DMS114 treated with DMSO at 0.1 percent for 48 hours (cell line): ENCODE data around the gene OPCML.

Experiments used
- DNase-seq: peaks from one replicate; lab custom pipeline; 2025; ENCODE audit not compliant: unreplicated experiment; lab: John Stamatoyannopoulos, UW

Gene OPCML

GRCh38 chr11:133541021-133541719 is 8.9 kb upstream of the OPCML start:
- DNase-seq, result no peak

DNA sequence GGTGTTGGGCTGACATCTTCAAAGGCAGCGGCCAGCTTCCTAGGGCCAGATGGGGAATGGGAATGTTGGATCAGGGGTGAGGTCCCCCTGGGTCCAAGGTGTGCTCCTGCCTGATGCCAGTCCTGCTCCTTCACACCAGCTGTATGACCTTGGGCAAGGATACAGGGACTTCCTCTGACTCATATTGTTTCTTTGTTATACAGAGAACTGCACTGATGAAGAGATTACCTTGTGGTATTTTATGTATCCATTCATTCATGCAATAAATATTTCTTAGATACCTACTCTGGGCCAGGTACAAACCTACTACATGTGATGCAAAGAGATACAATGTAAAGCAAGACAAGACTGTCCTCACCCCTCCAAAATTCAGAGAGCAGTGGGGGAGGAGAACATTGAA is 3.9 kb upstream of the OPCML start:
- no peak for DNase-seq

DNA sequence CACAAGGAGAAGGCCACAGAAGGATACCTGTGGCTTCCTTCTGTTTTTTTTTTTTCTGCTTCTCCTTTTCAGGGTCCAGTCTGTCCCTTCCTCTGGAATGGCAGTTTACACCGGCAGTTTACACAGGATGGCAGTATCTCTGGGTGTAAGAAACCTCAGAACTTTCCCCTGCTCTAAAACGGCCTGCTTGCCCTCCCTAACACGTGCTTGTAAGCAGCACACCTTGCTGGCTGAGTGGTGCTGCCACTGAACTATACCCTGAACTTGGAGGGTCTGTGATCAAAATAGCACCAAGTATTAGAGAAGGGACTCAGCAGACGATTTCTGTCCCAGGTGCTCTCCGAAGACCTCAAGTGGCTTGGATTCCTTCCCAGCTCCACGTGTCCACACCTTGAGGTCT is 904 bp upstream of the OPCML start:
- DNase-seq, result no peak

- no peak for DNase-seq
These were observed 843 bp downstream of the OPCML start for GRCh38 chr11:133531458-133531857.

- DNase-seq, result no peak
These were observed 1.8 kb downstream of the OPCML start for GRCh38 chr11:133530501-133530835.

DNA sequence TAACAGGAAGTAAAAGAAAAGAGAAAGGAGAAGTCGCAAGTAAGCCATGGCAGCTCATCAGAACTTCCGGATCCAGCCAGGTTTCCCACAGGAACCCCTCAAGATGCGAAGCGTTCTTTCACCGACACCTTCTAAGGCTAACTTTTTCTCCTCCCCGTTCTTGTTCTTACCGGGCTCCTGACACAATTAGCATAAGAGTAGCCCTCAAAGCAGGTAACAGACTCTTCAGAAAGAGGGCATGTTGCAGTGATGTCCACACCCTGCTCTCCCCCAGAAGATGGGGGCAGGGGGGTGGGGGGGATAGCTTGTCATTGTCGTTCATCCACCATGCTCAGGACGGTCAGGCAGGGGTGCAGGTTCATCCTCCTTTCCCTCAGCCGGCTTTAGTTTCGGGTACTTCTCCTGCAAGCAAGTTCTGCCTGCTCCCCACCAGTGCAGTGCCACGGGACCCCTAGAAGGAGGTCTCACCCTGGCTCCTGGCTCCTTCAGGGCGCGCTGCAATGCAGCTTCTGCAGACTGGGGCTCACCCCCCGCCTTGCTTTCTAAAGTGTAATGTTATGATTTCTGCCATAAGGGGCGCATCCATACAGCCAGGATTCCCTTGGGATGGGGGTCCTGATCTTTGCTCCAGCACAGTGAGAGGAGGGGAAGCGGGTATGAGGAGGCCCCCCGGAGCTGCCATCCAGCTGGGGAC is 2.3 kb downstream of the OPCML start:
- no peak for DNase-seq

GRCh38 chr11:133526790-133527189 is 5.5 kb downstream of the OPCML start:
- no peak for DNase-seq

DNA sequence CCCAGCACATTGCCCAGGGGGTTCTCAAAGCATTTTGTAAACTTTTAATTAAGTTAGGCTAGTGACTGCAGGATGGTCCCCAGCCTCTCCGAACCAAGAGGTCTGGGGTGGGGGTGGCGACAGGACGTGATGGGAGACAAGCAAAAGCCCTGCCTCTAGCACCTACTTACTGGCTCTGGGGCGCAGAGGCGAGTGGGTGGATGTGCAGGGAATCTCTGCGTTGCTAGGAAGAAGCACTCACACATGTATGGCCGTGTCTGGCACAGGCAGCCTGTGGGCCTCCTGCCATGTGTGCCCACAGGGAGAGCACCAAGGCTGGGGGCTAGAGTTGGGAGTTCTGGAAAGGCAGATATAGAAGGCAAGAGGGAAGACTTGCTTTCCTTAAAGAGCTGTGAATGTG is 6.3 kb downstream of the OPCML start:
- no peak for DNase-seq

DNA sequence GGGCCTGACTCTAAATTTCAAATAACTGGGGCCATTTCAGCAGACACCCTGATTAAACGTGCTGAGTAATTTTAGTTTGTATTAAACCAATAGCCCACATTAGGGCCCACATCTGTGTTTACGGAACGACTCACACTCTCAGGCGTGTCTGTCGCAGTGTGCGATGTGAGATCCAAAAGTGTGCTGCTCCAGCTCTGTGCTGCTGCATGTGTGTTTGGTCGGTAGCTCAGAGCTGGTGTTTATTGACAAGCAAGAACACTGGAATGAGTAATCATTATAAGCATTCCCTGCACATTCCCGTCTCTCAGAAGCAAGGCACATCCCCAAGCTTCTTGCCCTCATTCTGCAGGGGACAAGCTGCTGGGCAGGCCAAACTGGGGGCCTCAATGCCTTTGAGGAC is 7.8 kb downstream of the OPCML start:
- DNase-seq, result no peak

GRCh38 chr11:133522344-133522743 is 10.0 kb downstream of the OPCML start:
- no peak for DNase-seq

DNA sequence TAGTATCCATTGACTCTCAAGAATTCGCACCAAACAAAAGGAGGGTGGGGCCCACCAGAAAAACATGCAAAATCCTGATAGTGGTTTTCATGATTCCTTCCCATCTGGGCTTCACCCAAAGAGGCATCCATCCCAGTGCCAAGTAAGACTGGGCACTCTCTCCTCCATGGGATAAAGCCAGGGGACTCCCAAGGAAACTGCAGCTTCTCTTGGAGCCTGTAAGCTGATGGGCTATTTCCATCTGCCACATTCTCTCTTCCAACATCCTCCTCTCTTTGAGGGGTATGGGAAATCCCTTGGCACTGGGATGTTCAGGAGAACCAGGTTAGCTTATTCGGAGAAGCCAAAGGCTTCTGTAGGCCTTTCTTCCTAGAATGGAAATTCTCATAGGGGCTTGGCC is 10.8 kb downstream of the OPCML start:
- DNase-seq, result no peak

GRCh38 chr11:133520707-133521106 is 11.6 kb downstream of the OPCML start:
- no peak for DNase-seq

GRCh38 chr11:133519560-133519959 is 12.7 kb downstream of the OPCML start:
- DNase-seq, result no peak

- no peak for DNase-seq
These were observed 13.5 kb downstream of the OPCML start for GRCh38 chr11:133518702-133519264.

DNA sequence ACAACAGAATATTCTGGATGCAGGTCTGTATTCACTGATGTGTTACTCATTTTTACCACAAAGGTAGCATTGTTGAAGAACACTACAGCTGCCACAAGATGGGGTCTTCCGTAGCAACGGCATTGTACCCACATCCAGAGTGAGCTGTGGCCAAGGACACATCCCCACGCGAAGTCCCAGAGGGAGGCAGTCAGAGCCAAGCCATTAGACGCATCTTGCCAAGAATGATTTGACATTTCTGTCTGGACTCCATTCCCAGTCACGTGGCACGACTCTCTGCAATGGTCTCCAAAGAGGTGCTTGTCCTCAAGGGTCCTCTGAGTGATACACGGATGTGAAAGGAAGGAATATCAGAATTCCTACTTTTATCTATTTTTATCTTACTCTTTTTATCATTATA is 15.5 kb downstream of the OPCML start:
- DNase-seq, result no peak

DNA sequence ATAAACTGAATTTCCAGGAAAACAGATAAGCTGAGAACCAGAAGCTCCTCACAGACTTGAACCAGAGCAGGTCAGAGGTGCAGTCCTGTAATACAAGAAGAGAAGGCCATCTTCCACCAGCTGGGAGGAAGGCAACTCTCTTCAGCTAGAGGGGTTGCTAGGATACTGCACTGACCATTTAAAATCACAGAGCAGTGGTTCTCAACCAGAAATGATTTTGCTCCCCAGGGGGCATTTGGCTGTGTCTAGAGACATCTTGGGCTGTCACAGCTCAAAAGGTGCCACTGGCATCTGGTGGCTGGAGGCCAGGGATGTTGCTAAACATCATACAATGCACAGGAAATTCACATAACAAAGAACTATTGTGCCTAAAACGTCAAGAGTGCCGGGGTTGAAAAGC is 17.2 kb downstream of the OPCML start:
- DNase-seq, result no peak

- DNase-seq, result no peak
These were observed 22.2 kb downstream of the OPCML start for GRCh38 chr11:133509924-133510697.

DNA sequence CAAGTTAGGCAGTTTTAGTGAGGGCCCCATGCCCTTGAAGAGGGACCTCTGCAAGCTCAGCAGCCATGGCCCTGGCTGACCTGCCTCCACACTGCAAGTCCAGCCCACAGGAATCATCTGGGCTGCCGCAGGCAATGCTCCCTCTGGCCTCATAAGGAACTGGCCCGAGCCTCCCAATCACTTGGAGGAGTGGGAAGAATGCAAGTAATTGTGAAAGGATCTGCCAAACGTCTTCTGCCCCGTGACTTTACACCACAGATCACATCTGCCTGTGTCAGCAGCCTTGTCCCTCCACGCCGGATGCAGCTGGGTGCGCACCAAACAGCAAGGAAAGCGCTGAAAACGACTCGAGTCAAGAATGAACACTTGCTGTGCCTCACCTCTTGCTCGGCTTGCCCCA is 23.8 kb downstream of the OPCML start:
- no peak for DNase-seq

- DNase-seq, result no peak
These were observed 25.1 kb downstream of the OPCML start for GRCh38 chr11:133507185-133507584.

- no peak for DNase-seq
These were observed 25.7 kb downstream of the OPCML start for GRCh38 chr11:133506551-133507094.

- no peak for DNase-seq
These were observed 26.3 kb downstream of the OPCML start for GRCh38 chr11:133506023-133506422.

DNA sequence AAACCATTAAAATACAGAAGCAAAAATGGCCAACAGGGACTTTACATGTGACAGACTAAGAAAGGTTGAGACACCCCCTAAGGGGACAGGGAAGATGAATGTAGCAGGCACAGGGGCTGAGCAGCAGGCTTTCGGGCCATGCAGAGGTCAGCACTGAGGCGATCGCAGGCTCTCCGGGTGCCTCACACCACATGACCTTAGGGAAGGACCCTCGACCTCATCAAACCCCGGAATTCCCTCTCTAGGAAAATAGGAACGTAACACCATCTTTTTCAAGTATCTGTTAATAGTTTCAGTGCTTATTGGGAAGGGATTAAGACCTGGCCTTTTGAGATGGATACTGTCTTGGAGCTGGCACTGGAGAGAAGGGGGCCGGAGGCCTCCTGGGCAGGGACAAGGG is 27.4 kb downstream of the OPCML start:
- DNase-seq, result no peak
